MM.1S (cell line): ENCODE data around the gene ADAMTS12.

Source experiments
- DNase-seq: peaks from one replicate; pipeline ENCODE4 v3.0.0-alpha.2; 2015
- H2AFZ ChIP-seq: fragments of 300-600 bp; sonication (generic); 2 replicates; pipeline ENCODE4 v1.6.0; 2016; ENCODE audit warnings: antibody characterized with exemption, low read length
- H3F3A ChIP-seq: fragments of 300-600 bp; sonication (generic); 2 replicates; pipeline ENCODE4 v1.6.1; 2016; ENCODE audit warnings: mild to moderate bottlenecking, antibody characterized with exemption, low read length, moderate library complexity, mixed read lengths; ENCODE audit not compliant: insufficient read depth
- H3K27ac ChIP-seq: fragments of 300-600 bp; sonication (generic); 2 replicates; pipeline ENCODE4 v1.5.1; 2016; ENCODE audit warnings: mild to moderate bottlenecking, low read length
- H3K27me3 ChIP-seq: fragments of 300-600 bp; sonication (generic); replicated peaks from 2 replicates; pipeline ENCODE4 v1.6.0; 2016; ENCODE audit warnings: low read length; ENCODE audit not compliant: insufficient read depth
- H3K36me3 ChIP-seq: fragments of 300-600 bp; sonication (generic); replicated peaks from 2 replicates; pipeline ENCODE4 v1.6.1; 2016; ENCODE audit warnings: mild to moderate bottlenecking, low read length, mixed read lengths; ENCODE audit not compliant: insufficient read depth
- H3K4me1 ChIP-seq: fragments of 300-600 bp; sonication (generic); 2 replicates; pipeline ENCODE4 v1.6.1; 2016; ENCODE audit warnings: low read length, mixed read lengths
- H3K4me2 ChIP-seq: fragments of 300-600 bp; sonication (generic); 2 replicates; pipeline ENCODE4 v1.6.0; 2016; ENCODE audit warnings: low read depth, low read length
- H3K4me3 ChIP-seq: fragments of 300-600 bp; sonication (generic); 2 replicates; pipeline ENCODE4 v1.5.1; 2016; ENCODE audit warnings: low read length, mixed read lengths
- H3K79me2 ChIP-seq: fragments of 300-600 bp; sonication (generic); 2 replicates; pipeline ENCODE4 v1.6.1; 2016; ENCODE audit warnings: mixed run types, low read length, mixed read lengths
- H3K9ac ChIP-seq: fragments of 300-600 bp; sonication (generic); 2 replicates; pipeline ENCODE4 v1.6.1; 2016; ENCODE audit warnings: low read length, mixed read lengths
- H3K9me2 ChIP-seq: fragments of 300-600 bp; sonication (generic); replicated peaks from 2 replicates; pipeline ENCODE4 v1.6.1; 2016; ENCODE audit warnings: mild to moderate bottlenecking, low read length, mixed read lengths; ENCODE audit not compliant: insufficient read depth
- H3K9me3 ChIP-seq: fragments of 300-600 bp; sonication (generic); replicated peaks from 2 replicates; pipeline ENCODE4 v1.6.1; 2016; ENCODE audit warnings: mild to moderate bottlenecking, low read length, mixed read lengths; ENCODE audit not compliant: insufficient read depth
- H4K20me1 ChIP-seq: fragments of 300-600 bp; sonication (generic); 2 replicates; pipeline ENCODE4 v1.6.1; 2016; ENCODE audit warnings: mild to moderate bottlenecking, low read length, moderate library complexity, mixed read lengths; ENCODE audit not compliant: insufficient read depth
- CTCF ChIP-seq: fragments of 300-600 bp; sonication (generic); IDR thresholded peaks from 2 replicates; pipeline ENCODE4 v1.5.1; 2016; ENCODE audit warnings: antibody characterized with exemption, low read length, mixed read lengths
- EZH2 ChIP-seq: fragments of 300-600 bp; sonication (generic); optimal IDR thresholded peaks from 2 replicates; pipeline ENCODE3; 2017; ENCODE audit warnings: low read depth, mild to moderate bottlenecking, antibody characterized with exemption, low read length, mixed read lengths
- EZH2phosphoT487 ChIP-seq: fragments of 300-600 bp; sonication (generic); IDR thresholded peaks from 2 replicates; pipeline ENCODE4 v1.6.1; 2018; ENCODE audit warnings: antibody characterized with exemption, low read length

The ADAMTS12 gene

GRCh38 chr5:33928283-33928682, 36.5 kb upstream of the ADAMTS12 start:
- H3K9me3 ChIP-seq: no peaks in the 10 kb centered on the region
- no peak overlapping the region for H2AFZ ChIP-seq
- TF ChIP-seq CTCF (no peak), EZH2phosphoT487 (no peak), EZH2 (no peak)
- H3K4me2 ChIP-seq: no peak overlapping the region
- no peak overlapping the region for H3K9ac ChIP-seq
- no peaks in the 10 kb centered on the region for H3K79me2 ChIP-seq
- H4K20me1 ChIP-seq: no peaks in the 10 kb centered on the region
- no peaks in the 10 kb centered on the region for H3K36me3 ChIP-seq
- no peak for DNase-seq
- no peaks in the 10 kb centered on the region for H3K9me2 ChIP-seq
- H3K4me3 ChIP-seq: no peak overlapping the region
- peaks cover 11% of the 10 kb centered on the region for H3K4me1 ChIP-seq
- H3F3A ChIP-seq: no peaks in the 10 kb centered on the region
- H3K27ac ChIP-seq: no peak overlapping the region
- no peaks in the 10 kb centered on the region for H3K27me3 ChIP-seq

DNA sequence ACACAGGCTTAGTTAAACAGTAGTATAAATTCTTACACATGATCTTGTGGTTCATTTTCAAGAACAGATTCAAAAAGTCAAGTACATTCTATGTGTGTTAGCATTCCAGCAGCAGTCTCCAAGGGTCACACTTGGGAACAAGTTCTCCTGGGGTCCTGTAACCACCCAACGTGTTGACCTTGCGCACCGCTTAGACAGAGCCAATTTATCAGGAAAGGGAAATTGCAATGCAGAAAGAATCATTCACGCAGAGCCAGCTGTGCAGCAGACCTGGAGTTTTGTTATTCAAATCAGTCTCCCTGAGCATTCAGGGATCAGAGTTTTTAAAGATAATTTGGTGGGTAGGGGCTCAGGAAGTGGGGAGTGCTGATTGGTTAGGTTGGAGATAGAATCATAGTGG, 35.9 kb upstream of the ADAMTS12 start:
- no peaks in the 10 kb centered on the region for H3F3A ChIP-seq
- H3K9ac ChIP-seq: no peak overlapping the region
- no peak overlapping the region for H3K4me2 ChIP-seq
- H4K20me1 ChIP-seq: no peaks in the 10 kb centered on the region
- TF ChIP-seq EZH2phosphoT487: no peak
- TF ChIP-seq CTCF: no peak
- no peak for TF ChIP-seq EZH2
- H3K27me3 ChIP-seq: no peaks in the 10 kb centered on the region
- DNase-seq: no peak
- no peak overlapping the region for H2AFZ ChIP-seq
- peaks cover 8% of the 10 kb centered on the region; the same call in 1 of the 2 replicates for H3K4me1 ChIP-seq
- H3K27ac ChIP-seq: no peak overlapping the region
- no peaks in the 10 kb centered on the region for H3K9me2 ChIP-seq
- H3K79me2 ChIP-seq: no peaks in the 10 kb centered on the region
- H3K36me3 ChIP-seq: no peaks in the 10 kb centered on the region
- no peaks in the 10 kb centered on the region for H3K9me3 ChIP-seq
- no peak overlapping the region for H3K4me3 ChIP-seq

DNA sequence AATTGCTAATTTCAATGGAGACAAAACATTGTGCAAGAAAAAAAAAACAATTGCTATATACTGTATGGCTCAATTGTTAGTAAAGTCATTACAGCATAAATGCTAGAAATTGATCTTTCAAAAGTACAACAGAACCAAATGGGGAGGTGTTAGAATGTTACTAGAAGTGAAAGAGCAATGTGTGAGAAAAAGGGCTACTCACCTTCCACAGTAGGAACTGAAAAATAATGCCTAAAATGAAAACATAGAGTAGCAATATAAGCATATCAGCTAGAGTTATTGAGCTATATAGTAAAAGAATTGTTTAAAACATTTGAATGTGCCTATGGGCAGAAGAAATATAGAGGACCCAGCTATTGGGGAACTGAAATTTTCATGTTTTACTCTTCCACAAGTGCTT, 33.5 kb upstream of the ADAMTS12 start:
- no peaks in the 10 kb centered on the region for H3K79me2 ChIP-seq
- no peak overlapping the region for H3K4me2 ChIP-seq
- no peaks in the 10 kb centered on the region for H3K36me3 ChIP-seq
- TF ChIP-seq EZH2phosphoT487 (no peak), CTCF (no peak), EZH2 (no peak)
- H3K9me2 ChIP-seq: no peaks in the 10 kb centered on the region
- H3K27me3 ChIP-seq: no peaks in the 10 kb centered on the region
- H4K20me1 ChIP-seq: no peaks in the 10 kb centered on the region
- no peaks in the 10 kb centered on the region for H3F3A ChIP-seq
- H3K4me3 ChIP-seq: no peak overlapping the region
- H3K9me3 ChIP-seq: no peaks in the 10 kb centered on the region
- H3K9ac ChIP-seq: no peak overlapping the region
- DNase-seq: no peak
- peaks cover 8% of the 10 kb centered on the region; the same call in 1 of the 2 replicates for H3K4me1 ChIP-seq
- no peak overlapping the region for H2AFZ ChIP-seq
- no peak overlapping the region for H3K27ac ChIP-seq
